Measurements from ENCODE around the gene NEK1.
"Not testable (repeated sequence)": the region's sequence is repeated elsewhere in the genome, so short reads cannot be mapped to it uniquely, and the experiment has no call there.

The NEK1 gene

DNA sequence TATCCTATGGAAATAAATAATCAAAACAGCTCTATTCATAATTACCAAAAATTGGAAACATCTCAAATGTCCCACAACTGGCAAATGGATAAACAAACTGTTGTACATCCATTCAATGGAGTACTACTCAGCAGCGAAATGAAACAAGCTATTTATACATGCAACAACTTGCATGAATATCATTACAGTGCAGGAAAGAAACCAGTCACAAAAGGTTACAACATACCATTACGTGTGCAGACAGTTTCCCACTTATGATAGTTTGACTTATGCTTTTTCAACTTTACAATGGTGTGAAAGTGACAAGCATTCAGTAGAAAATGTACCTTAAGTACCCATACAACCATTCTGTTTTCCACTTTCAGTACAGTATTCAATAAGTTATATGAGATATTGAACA lies 82.3 kb downstream of the NEK1 start:
- Histone ChIP-seq H4K20me1 (no peaks in the 10 kb centered on the region), H3K4me3 (no peak overlapping the region), H3K27ac (no peak overlapping the region), H3K4me2 (no peak overlapping the region), H3K4me1 (no peaks in the 10 kb centered on the region), H3K9ac (no peak overlapping the region), H3K36me3 (peaks cover 17% of the 10 kb centered on the region), H3K9me3 (no peaks in the 10 kb centered on the region), H3K27me3 (no peaks in the 10 kb centered on the region)
- no peak for TF ChIP-seq Cebpa-rat (IDR thresholded peaks at IDR 0.05)

DNA sequence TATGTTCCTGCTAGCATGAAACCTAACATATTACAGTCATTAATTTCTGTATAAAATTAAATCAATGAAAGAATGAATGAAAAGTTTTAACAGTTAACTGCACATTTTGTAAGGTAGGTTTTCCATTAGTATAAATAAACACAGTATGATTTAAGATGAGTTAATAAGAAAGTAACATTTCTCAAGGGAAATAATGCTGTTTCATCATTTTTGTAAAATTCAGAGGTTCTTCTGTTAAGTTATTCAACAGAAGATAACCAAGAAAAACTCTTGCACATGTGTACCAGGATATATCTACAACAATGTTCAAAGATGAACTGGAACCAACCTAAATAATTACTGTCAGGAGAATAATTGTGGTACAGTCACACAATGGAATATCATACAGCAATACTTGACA lies 88.6 kb downstream of the NEK1 start:
- peaks cover 10% of the 10 kb centered on the region; the same call in 1 of the 2 replicates for H3K9me3 ChIP-seq
- H3K27me3 ChIP-seq = no peaks in the 10 kb centered on the region
- no peak overlapping the region for H3K27ac ChIP-seq
- H3K4me3 ChIP-seq = no peak overlapping the region
- no peak for TF ChIP-seq Cebpa-rat (IDR thresholded peaks at IDR 0.05)
- H3K9ac ChIP-seq = no peak overlapping the region
- H3K4me2 ChIP-seq = no peak overlapping the region
- peaks cover 8% of the 10 kb centered on the region for H3K36me3 ChIP-seq
- H4K20me1 ChIP-seq = no peaks in the 10 kb centered on the region
- no peaks in the 10 kb centered on the region for H3K4me1 ChIP-seq

GRCh38 chr4:169510617-169511016 lies 101.8 kb downstream of the NEK1 start:
- H3K9ac ChIP-seq = no peak overlapping the region
- H3K27ac ChIP-seq = no peak overlapping the region
- no peak for TF ChIP-seq Cebpa-rat (IDR thresholded peaks at IDR 0.05)
- H3K9me3 ChIP-seq = no peaks in the 10 kb centered on the region
- H3K4me3 ChIP-seq = no peak overlapping the region
- H3K36me3 ChIP-seq = peaks cover 4% of the 10 kb centered on the region; the same call in 1 of the 2 replicates
- H3K4me1 ChIP-seq = no peaks in the 10 kb centered on the region
- no peaks in the 10 kb centered on the region for H4K20me1 ChIP-seq
- H3K27me3 ChIP-seq = no peaks in the 10 kb centered on the region
- no peak overlapping the region for H3K4me2 ChIP-seq

DNA sequence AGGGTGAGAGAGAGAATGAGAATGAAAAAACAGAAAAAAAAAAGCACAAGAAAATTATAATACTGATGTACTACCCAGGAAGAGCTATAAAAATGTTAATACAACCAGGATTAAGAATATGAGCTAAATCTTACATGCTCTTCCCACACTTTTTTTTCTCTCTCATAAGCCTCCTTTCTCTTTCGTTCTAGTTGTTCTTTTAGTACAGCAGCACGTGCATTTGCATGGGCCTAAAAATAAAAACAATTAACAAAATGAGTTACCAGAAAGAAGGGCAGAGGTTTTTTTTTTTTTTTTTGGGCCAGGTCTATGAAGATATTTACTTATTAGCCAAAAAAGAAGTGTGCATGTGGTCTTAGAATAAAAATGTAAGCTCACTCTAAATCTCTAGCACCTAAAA lies 105.5 kb downstream of the NEK1 start:
- Histone ChIP-seq H3K36me3 (peaks cover 9% of the 10 kb centered on the region; the same call in 1 of the 2 replicates), H3K4me1 (no peaks in the 10 kb centered on the region), H3K9me3 (no peaks in the 10 kb centered on the region), H3K4me3 (no peak overlapping the region), H3K4me2 (no peak overlapping the region), H3K27me3 (no peaks in the 10 kb centered on the region), H4K20me1 (no peaks in the 10 kb centered on the region), H3K27ac (no peak overlapping the region), H3K9ac (no peak overlapping the region)
- no peak for TF ChIP-seq Cebpa-rat (IDR thresholded peaks at IDR 0.05)

GRCh38 chr4:169499907-169500306 lies 112.5 kb downstream of the NEK1 start:
- H3K4me3 ChIP-seq, H3K4me1 ChIP-seq, H3K27me3 ChIP-seq, H3K4me2 ChIP-seq, H3K9ac ChIP-seq, H4K20me1 ChIP-seq, H3K27ac ChIP-seq: not testable (repeated sequence)
- H3K36me3 ChIP-seq = peaks cover 18% of the 10 kb centered on the region
- H3K9me3 ChIP-seq = peaks cover 19% of the 10 kb centered on the region

- H3K4me3 ChIP-seq, H3K27ac ChIP-seq, H3K4me1 ChIP-seq: not testable (repeated sequence)
Observed at GRCh38 chr4:169494234-169494633, 118.1 kb downstream of the NEK1 start.

DNA sequence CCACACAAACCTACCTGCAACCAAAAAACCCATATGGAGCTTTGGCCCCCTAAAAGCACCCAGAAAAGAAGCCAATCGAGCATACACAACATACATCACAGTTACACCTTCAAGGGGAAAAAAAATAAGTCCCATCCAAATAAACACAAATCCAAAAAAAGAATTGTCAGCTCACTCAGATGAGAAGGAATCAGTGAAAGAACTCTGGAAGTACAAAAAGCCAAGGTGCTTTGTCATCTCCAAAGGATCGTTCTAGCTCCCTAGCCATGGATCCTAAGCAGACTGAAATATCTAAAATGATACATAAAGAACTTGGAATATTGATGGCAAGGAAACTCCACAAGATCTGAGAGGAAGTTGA lies 119.2 kb downstream of the NEK1 start:
- no peak overlapping the region for H3K9ac ChIP-seq
- H3K36me3 ChIP-seq = no peaks in the 10 kb centered on the region
- TF ChIP-seq Cebpa-rat (IDR thresholded peaks at IDR 0.05) = no peak
- H3K27me3 ChIP-seq = no peaks in the 10 kb centered on the region
- no peak overlapping the region for H3K27ac ChIP-seq
- H3K4me1 ChIP-seq = no peaks in the 10 kb centered on the region
- H3K9me3 ChIP-seq = no peaks in the 10 kb centered on the region
- H3K4me2 ChIP-seq = no peak overlapping the region
- H4K20me1 ChIP-seq = no peaks in the 10 kb centered on the region
- no peak overlapping the region for H3K4me3 ChIP-seq

More at GRCh38 chr4:169494234-169494633, 118.1 kb downstream of the NEK1 start:
- not testable (repeated sequence) for H3K4me2 ChIP-seq, H3K36me3 ChIP-seq, H3K27me3 ChIP-seq, H4K20me1 ChIP-seq, H3K9ac ChIP-seq, H3K9me3 ChIP-seq

- no peaks in the 10 kb centered on the region for H3K27me3 ChIP-seq
- H3K9ac ChIP-seq = no peak overlapping the region
- no peak overlapping the region for H3K4me3 ChIP-seq
- H3K9me3 ChIP-seq = no peaks in the 10 kb centered on the region
- no peak for TF ChIP-seq Cebpa-rat (IDR thresholded peaks at IDR 0.05)
- H3K36me3 ChIP-seq = no peaks in the 10 kb centered on the region
- H4K20me1 ChIP-seq = no peaks in the 10 kb centered on the region
- no peak overlapping the region for H3K27ac ChIP-seq
- H3K4me1 ChIP-seq = no peaks in the 10 kb centered on the region
- no peak overlapping the region for H3K4me2 ChIP-seq
Observed at GRCh38 chr4:169492436-169493163, 119.8 kb downstream of the NEK1 start.

GRCh38 chr4:169491211-169491610 lies 121.2 kb downstream of the NEK1 start:
- Histone ChIP-seq H3K27me3 (no peaks in the 10 kb centered on the region), H4K20me1 (no peaks in the 10 kb centered on the region), H3K4me1 (no peaks in the 10 kb centered on the region), H3K4me2 (no peak overlapping the region), H3K27ac (no peak overlapping the region), H3K9me3 (no peaks in the 10 kb centered on the region), H3K36me3 (no peaks in the 10 kb centered on the region), H3K4me3 (no peak overlapping the region), H3K9ac (no peak overlapping the region)
- TF ChIP-seq Cebpa-rat (IDR thresholded peaks at IDR 0.05) = no peak

DNA sequence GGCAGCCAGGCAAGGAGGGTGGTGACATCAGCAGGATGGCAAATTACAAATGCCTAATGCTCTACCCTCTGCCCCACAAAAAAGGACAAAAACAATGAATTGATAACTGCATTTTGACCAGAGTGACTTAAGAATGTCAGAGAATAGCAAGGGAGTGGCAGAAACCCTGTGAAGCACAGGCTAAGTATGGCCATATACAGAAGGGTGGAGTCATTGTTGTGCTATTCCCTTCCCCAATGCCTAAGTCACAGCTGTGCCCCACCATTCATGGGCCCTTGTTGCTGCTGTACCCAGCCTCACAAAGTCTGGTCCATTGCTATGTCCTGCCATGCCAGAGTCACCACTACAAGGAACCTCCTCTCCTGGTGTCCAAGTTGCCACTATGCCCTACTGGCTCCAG lies 123.1 kb downstream of the NEK1 start:
- Histone ChIP-seq H3K9me3 (no peaks in the 10 kb centered on the region), H3K27me3 (no peaks in the 10 kb centered on the region), H3K27ac (no peak overlapping the region), H3K36me3 (no peaks in the 10 kb centered on the region), H3K4me3 (no peak overlapping the region), H3K9ac (no peak overlapping the region), H3K4me1 (no peaks in the 10 kb centered on the region), H3K4me2 (no peak overlapping the region), H4K20me1 (no peaks in the 10 kb centered on the region)
- TF ChIP-seq Cebpa-rat (IDR thresholded peaks at IDR 0.05) = no peak
